ENCODE data around the gene AQR.

DNA sequence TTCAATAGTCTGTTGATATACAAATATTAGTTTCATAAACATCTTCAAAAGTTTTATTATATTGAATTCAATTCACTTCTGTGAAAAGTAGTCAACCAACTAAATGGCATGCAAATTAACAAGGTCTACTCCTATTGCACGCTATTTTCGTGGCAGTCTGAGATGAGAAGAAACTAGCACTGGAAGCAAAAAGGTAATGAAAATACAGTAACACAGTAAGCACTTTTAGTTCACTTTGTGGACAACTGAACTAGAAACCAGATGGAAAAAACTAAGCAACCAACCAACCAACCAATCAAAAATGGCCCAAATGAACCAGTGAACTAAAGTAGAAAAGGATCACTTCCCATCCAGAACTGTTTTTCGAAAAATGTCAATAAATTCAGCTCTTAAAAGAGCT lies 118.5 kb downstream of the AQR start:
- TF ChIP-seq, protein P1, sequence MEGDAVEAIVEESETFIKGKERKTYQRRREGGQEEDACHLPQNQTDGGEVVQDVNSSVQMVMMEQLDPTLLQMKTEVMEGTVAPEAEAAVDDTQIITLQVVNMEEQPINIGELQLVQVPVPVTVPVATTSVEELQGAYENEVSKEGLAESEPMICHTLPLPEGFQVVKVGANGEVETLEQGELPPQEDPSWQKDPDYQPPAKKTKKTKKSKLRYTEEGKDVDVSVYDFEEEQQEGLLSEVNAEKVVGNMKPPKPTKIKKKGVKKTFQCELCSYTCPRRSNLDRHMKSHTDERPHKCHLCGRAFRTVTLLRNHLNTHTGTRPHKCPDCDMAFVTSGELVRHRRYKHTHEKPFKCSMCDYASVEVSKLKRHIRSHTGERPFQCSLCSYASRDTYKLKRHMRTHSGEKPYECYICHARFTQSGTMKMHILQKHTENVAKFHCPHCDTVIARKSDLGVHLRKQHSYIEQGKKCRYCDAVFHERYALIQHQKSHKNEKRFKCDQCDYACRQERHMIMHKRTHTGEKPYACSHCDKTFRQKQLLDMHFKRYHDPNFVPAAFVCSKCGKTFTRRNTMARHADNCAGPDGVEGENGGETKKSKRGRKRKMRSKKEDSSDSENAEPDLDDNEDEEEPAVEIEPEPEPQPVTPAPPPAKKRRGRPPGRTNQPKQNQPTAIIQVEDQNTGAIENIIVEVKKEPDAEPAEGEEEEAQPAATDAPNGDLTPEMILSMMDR (conservative IDR thresholded peaks at IDR 0.05; ENCODE audit: low read length) = no peak
- TF ChIP-seq EZH2phosphoT487 (IDR thresholded peaks at IDR 0.05; ENCODE audit: borderline replicate concordance) = no peak

All from Loucy (cell line).